GM18511 (cell line): ENCODE results near the gene CCDC83.
A peak's percentile ranks its signal among the peaks of the same experiment; 100 is the strongest.
"Not testable (repeated sequence)": the region's sequence is repeated elsewhere in the genome, so short reads cannot be mapped to it uniquely, and the experiment has no call there.

Experiments
- ATAC-seq: cut with Tn5 transposase; IDR thresholded peaks from one replicate; pipeline ENCODE4 v1.9.1; 2021; ENCODE audit warnings: mild to moderate bottlenecking, moderate library complexity; ENCODE audit not compliant: unreplicated experiment

The CCDC83 gene

DNA sequence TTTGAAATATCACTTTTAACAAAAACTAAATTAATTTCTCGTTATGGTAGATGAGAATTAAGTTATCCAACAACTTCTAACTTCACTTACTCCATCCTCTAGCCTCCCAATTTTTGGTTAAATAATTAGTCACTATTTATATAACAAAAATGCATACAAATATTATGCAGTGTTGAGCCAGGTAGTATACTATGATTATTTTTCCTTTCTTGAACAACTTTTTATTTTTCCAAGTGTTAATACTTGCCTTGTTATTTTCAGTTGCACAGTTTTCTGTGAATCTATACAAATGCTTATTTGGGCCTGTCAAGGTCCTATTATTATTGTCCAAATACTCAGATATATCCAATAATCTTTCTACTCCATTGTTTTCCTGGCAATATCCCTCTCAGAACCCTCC, 19.9 kb upstream of the CCDC83 start:
- no peak for ATAC-seq

DNA sequence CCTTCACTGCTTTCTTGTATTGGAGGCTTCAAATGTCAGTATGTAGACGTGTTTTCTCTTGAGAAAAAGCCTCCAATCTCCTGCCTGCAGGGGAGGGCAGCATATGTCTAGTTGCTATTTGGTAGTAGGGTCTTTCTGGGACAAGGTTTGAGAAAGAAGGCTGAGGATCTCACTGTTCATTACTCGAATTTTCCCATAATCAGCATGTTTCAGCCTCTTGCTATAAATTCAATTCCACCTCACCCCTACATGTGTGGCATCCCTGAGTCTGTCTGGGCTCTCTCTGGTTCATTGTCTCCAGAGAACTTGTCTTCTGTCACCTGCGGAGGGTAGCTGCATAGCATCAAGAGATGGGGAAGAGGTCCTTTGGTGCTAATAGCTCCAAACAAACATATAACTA, 19.5 kb upstream of the CCDC83 start:
- no peak for ATAC-seq

GRCh38 chr11:85840932-85841331, 14.3 kb upstream of the CCDC83 start:
- not testable (repeated sequence) for ATAC-seq

- no peak for ATAC-seq
These were observed 11.3 kb upstream of the CCDC83 start for GRCh38 chr11:85843929-85844328.

- ATAC-seq = peak; percentile 69
These were observed 10.6 kb upstream of the CCDC83 start for GRCh38 chr11:85844439-85845123.

GRCh38 chr11:85845124-85845631, 10.0 kb upstream of the CCDC83 start:
- ATAC-seq = no peak

GRCh38 chr11:85847436-85847835, 7.7 kb upstream of the CCDC83 start:
- no peak for ATAC-seq

GRCh38 chr11:85848006-85848405, 7.2 kb upstream of the CCDC83 start:
- ATAC-seq = no peak

DNA sequence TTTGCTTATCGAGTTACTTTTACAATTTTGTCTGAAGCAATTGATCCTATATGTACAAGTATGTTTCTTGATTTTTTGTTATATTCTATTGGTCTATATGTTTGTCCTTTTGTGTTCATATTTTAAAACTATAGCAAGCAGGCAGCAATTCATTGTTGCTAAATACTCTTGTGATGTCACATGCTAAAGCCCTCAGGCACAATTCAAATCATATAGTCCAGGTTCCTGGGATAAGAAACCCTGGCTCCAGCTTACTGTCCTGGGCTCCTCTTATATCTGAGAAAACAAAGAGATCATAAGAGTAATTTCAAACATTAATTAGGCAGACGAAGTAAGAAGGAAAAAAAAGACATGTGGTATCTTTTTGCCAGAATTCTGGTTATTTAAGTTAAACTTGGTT, 6.6 kb upstream of the CCDC83 start:
- no peak for ATAC-seq

GRCh38 chr11:85852754-85853153, 2.4 kb upstream of the CCDC83 start:
- not testable (repeated sequence) for ATAC-seq

DNA sequence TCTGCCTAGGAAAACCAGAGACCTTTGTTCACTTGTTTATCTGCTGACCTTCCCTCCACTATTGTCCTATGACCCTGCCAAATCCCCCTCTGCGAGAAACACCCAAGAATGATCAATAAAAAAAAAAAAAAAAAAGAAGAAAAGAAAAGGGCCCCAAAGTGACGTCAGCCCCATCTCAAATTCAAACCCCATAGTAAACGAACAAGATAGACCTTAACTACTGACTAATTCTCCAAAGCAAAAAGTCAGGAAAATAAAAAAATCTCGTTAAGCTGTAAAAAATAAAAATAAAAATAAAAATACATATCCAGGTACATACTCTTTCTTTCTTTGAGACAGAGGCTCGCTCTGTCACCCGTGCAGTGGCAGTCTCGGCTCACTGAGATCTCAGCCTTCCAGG, 1.6 kb upstream of the CCDC83 start:
- ATAC-seq = not testable (repeated sequence)

- no peak for ATAC-seq
These were observed 999 bp upstream of the CCDC83 start for GRCh38 chr11:85854212-85854556.

- ATAC-seq = peak; percentile 100
These were observed 434 bp upstream of the CCDC83 start for GRCh38 chr11:85854557-85855340.

- ATAC-seq = no peak
These were observed 1.9 kb downstream of the CCDC83 start for GRCh38 chr11:85857098-85857497.

- ATAC-seq = not testable (repeated sequence)
These were observed 4.4 kb downstream of the CCDC83 start for GRCh38 chr11:85859541-85859940.

- no peak for ATAC-seq
These were observed 8.7 kb downstream of the CCDC83 start for GRCh38 chr11:85863855-85864254.

DNA sequence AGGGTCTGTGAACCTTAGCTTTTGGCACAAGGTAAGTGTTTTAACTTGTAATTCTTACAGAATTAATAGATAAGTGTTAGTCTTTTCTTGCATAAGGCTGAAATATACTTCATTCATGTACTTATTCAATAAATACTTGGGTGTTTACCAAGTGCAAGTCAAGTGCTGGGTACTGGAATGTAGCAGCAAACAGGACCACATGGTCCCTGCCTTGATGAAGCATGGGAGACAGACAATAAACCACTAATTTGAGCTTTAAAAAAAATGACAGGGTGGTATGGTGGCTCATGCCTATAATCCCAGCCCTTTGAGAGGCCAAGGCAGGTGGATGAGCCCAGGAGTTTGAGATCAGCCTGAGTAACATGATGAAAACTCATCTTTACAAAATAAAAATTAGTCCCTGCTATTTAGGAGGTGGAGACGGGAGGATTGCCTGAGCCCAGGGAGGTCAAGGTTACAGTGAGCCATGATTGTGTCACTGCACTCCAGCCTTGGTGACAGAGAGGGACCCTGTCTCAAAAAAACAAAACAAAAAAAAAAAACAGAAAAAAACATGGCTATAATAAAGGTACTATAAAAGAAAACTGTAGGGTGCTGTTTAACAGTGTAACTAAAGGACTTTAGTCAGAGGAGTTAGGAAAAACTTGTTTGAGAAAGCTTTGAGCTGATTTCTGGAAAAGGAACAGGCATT, 11.1 kb downstream of the CCDC83 start:
- no peak for ATAC-seq

DNA sequence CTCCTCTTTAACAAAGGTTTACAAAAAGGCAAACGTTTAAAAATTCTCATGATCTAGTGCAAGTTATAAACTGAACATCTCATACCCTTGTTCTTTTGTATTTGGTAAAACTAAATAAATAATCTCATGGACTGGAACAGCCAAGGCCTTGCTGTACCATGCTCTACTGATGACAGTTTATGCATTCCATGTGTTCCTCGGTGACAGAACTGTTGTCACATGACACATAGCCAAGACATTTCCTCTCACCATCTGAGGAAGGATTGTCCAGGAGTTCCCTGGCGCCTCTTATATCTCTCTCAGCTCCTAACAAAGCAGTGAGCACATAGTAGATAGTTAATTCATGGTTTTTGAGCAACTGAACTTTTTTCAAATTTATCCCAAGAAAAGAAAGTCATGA, 12.6 kb downstream of the CCDC83 start:
- no peak for ATAC-seq

DNA sequence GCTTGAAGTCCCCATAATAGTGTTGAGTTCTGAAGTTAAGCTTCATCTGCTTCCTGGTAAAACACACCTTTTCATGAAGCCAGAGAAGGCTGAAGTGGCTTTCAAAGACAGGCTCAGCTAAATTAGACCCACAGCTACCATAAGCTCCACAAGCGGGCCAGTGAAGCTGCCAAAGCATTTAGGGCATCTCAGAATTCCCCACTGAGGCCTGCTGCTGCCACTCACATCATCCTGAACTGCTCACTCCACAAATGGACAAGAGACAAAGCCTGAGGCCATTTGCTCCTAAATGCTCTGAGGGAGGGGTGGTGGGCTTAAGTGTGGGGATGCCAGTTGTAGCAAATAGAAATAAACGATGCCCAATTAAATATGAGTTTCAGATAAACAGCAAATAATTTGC, 14.6 kb downstream of the CCDC83 start:
- no peak for ATAC-seq

GRCh38 chr11:85874265-85874664, 19.1 kb downstream of the CCDC83 start:
- ATAC-seq = no peak

- ATAC-seq = no peak
These were observed 20.3 kb downstream of the CCDC83 start for GRCh38 chr11:85875505-85875904.

GRCh38 chr11:85884581-85885021, 29.4 kb downstream of the CCDC83 start:
- ATAC-seq = no peak
